H9 (cell line): ENCODE results near the gene PEX7. TPM values are rescaled to one million over a fixed set of nuclear protein-coding genes. Genes with fewer than 3 reads are reported as not detected.
A peak's percentile ranks its signal among the peaks of the same experiment; 100 is the strongest.

Source experiments
- DNase-seq: peaks from one replicate; pipeline ENCODE4 v3.0.0-alpha.2; 2017
- H2AFZ ChIP-seq: one replicate; pipeline ENCODE4 v1.6.1; 2013; ENCODE audit warnings: mild to moderate bottlenecking, low read length, control low read depth, moderate library complexity
- H2AK5ac ChIP-seq: 2 replicates; pipeline ENCODE4 v1.6.1; 2013; ENCODE audit warnings: low read length, control low read depth, mixed read lengths; ENCODE audit not compliant: insufficient read length
- H2BK120ac ChIP-seq: one replicate; pipeline ENCODE4 v1.6.1; 2013; ENCODE audit warnings: low read depth, mild to moderate bottlenecking, low read length, control low read depth, inconsistent platforms; ENCODE audit not compliant: poor library complexity, severe bottlenecking
- H2BK12ac ChIP-seq: 2 replicates; pipeline ENCODE4 v1.6.1; 2013; ENCODE audit warnings: low read length, control low read depth, mixed read lengths, low read depth; ENCODE audit not compliant: insufficient read length
- H2BK15ac ChIP-seq: 2 replicates; pipeline ENCODE4 v1.6.1; 2013; ENCODE audit warnings: low read depth, low read length, control low read depth
- H2BK20ac ChIP-seq: one replicate; pipeline ENCODE4 v1.6.1; 2013; ENCODE audit warnings: low read depth, mild to moderate bottlenecking, low read length, control low read depth, inconsistent platforms; ENCODE audit not compliant: poor library complexity, severe bottlenecking
- H2BK5ac ChIP-seq: 2 replicates; pipeline ENCODE4 v1.6.1; 2013; ENCODE audit warnings: low read length, control low read depth, mixed read lengths; ENCODE audit not compliant: insufficient read length
- H3K14ac ChIP-seq: 2 replicates; pipeline ENCODE4 v1.6.1; 2013; ENCODE audit warnings: low read length, control low read depth; ENCODE audit not compliant: insufficient read depth
- H3K18ac ChIP-seq: 2 replicates; pipeline ENCODE4 v1.6.1; 2013; ENCODE audit warnings: low read depth, mild to moderate bottlenecking, mixed read lengths, low read length, control low read depth; ENCODE audit not compliant: insufficient read length
- H3K23ac ChIP-seq: 2 replicates; pipeline ENCODE4 v1.6.1; 2013; ENCODE audit warnings: low read length, control low read depth, mixed read lengths, low read depth; ENCODE audit not compliant: insufficient read length
- H3K23me2 ChIP-seq: 2 replicates; pipeline ENCODE4 v1.6.1; 2013; ENCODE audit warnings: low read depth, mild to moderate bottlenecking, mixed read lengths, low read length, control low read depth; ENCODE audit not compliant: insufficient read length, poor library complexity, severe bottlenecking
- H3K27ac ChIP-seq: 2 replicates; pipeline ENCODE4 v1.5.1; 2013; ENCODE audit warnings: low read length, control low read depth, mixed read lengths, low read depth; ENCODE audit not compliant: insufficient read length
- H3K27me3 ChIP-seq: 2 replicates; pipeline ENCODE4 v1.6.1; 2013; ENCODE audit warnings: low read length, control low read depth, inconsistent platforms; ENCODE audit not compliant: insufficient read depth
- H3K4ac ChIP-seq: 2 replicates; pipeline ENCODE4 v1.6.1; 2013; ENCODE audit warnings: low read depth, mild to moderate bottlenecking, control low read depth, inconsistent platforms, low read length, moderate library complexity
- H3K4me1 ChIP-seq: 2 replicates; pipeline ENCODE4 v1.6.1; 2013; ENCODE audit warnings: low read length, control low read depth, inconsistent platforms; ENCODE audit not compliant: insufficient read depth
- H3K4me2 ChIP-seq: 2 replicates; pipeline ENCODE4 v1.6.1; 2013; ENCODE audit warnings: low read length, control low read depth, mixed read lengths; ENCODE audit not compliant: insufficient read length, insufficient read depth
- H3K56ac ChIP-seq: 2 replicates; pipeline ENCODE4 v1.6.1; 2013; ENCODE audit warnings: low read depth, mild to moderate bottlenecking, mixed read lengths, low read length, control low read depth; ENCODE audit not compliant: insufficient read length
- H3K79me1 ChIP-seq: 2 replicates; pipeline ENCODE4 v1.6.1; 2013; ENCODE audit warnings: low read depth, mild to moderate bottlenecking, moderate library complexity, low read length, control low read depth, inconsistent platforms; ENCODE audit not compliant: insufficient read depth, poor library complexity, severe bottlenecking
- H3K79me2 ChIP-seq: 2 replicates; pipeline ENCODE4 v1.6.1; 2013; ENCODE audit warnings: low read length, control low read depth, inconsistent platforms; ENCODE audit not compliant: insufficient read depth
- H3K9ac ChIP-seq: 2 replicates; pipeline ENCODE4 v1.6.1; 2013; ENCODE audit warnings: low read length, control low read depth, mixed read lengths; ENCODE audit not compliant: insufficient read length; ENCODE audit errors: extremely low read depth
- H3K9me3 ChIP-seq: one replicate; pipeline ENCODE4 v1.6.1; 2013; ENCODE audit warnings: low read depth, low read length, inconsistent platforms; ENCODE audit not compliant: control insufficient read depth
- H3T11ph ChIP-seq: one replicate; pipeline ENCODE4 v1.6.1; 2013; ENCODE audit warnings: mild to moderate bottlenecking, low read length, control low read depth, inconsistent platforms
- H4K20me1 ChIP-seq: one replicate; pipeline ENCODE4 v1.6.1; 2013; ENCODE audit not compliant: control insufficient read depth, insufficient read length, insufficient read depth
- H4K5ac ChIP-seq: 2 replicates; pipeline ENCODE4 v1.6.1; 2013; ENCODE audit warnings: low read depth, mild to moderate bottlenecking, mixed read lengths, low read length, control low read depth; ENCODE audit not compliant: insufficient read length
- H4K8ac ChIP-seq: replicated peaks from 2 replicates; pipeline ENCODE4 v1.6.1; 2013; ENCODE audit warnings: low read length, control low read depth, mixed read lengths, low read depth; ENCODE audit not compliant: insufficient read length
- H4K91ac ChIP-seq: 2 replicates; pipeline ENCODE4 v1.6.1; 2013; ENCODE audit warnings: low read depth, mild to moderate bottlenecking, moderate library complexity, mixed read lengths, low read length, control low read depth; ENCODE audit not compliant: insufficient read length
- H3K27ac Mint-ChIP-seq, 3 experiments: 2 replicates in 2 of 3; 3 replicates in 1 of 3; pipeline ENCODE4 v1.8.0; 2020 to 2021; ENCODE audit warnings: mixed read lengths in 3 of 3, mild to moderate bottlenecking in 1 of 3, moderate library complexity in 1 of 3
- H3K27me3 Mint-ChIP-seq: 2 replicates; pipeline ENCODE4 v1.8.0; 2021; ENCODE audit warnings: low read depth, mild to moderate bottlenecking, moderate library complexity, mixed read lengths
- H3K36me3 Mint-ChIP-seq, 3 experiments: 2 replicates in 2 of 3; 3 replicates in 1 of 3; pipeline ENCODE4 v1.8.0; 2020 to 2021; ENCODE audit warnings: low read depth in 3 of 3, mixed read lengths in 3 of 3; ENCODE audit not compliant: insufficient read depth in 1 of 3
- H3K4me1 Mint-ChIP-seq, 2 experiments: 2 replicates each; pipeline ENCODE4 v1.8.0; 2020; ENCODE audit warnings: mixed read lengths in 2 of 2
- H3K4me3 Mint-ChIP-seq, 2 experiments: 2 replicates in 1 of 2; 3 replicates in 1 of 2; pipeline ENCODE4 v1.8.0; 2020 to 2021; ENCODE audit warnings: mild to moderate bottlenecking in 2 of 2, mixed read lengths in 2 of 2, moderate library complexity in 1 of 2
- H3K9me3 Mint-ChIP-seq, 2 experiments: 2 replicates in 1 of 2; 3 replicates in 1 of 2; pipeline ENCODE4 v1.8.0; 2020; ENCODE audit warnings: mild to moderate bottlenecking in 2 of 2, mixed read lengths in 2 of 2, moderate library complexity in 1 of 2
- CTCF ChIP-seq: fragments of 200-600 bp; sonication (generic); conservative IDR thresholded peaks from 3 replicates; pipeline ENCODE4 v1.8.0; 2021; ENCODE audit warnings: antibody characterized with exemption, mild to moderate bottlenecking
- WGBS: extraction: QIAGEN DNeasy Blood & Tissue Kit; methylation state at CpG from one replicate; pipeline ENCODE4 v1.1.7; 2013; ENCODE audit warnings: missing lambda C conversion rate, low lambda C conversion rate, mixed read lengths; ENCODE audit not compliant: insufficient read length; ENCODE audit errors: extremely low coverage; 5-methylcytosine and 5-hydroxymethylcytosine counted together
- long read RNA-seq: library from polyadenylated mRNA; unstranded; transcript quantifications from one replicate; pipeline ENCODE4 v2.0.0, GENCODE V29; 2020
- total RNA-seq: library from RNA; stranded (reverse); gene quantifications from 2 replicates; pipeline ENCODE4 v1.2.1, GENCODE V29; 2021

Gene PEX7, protein sequence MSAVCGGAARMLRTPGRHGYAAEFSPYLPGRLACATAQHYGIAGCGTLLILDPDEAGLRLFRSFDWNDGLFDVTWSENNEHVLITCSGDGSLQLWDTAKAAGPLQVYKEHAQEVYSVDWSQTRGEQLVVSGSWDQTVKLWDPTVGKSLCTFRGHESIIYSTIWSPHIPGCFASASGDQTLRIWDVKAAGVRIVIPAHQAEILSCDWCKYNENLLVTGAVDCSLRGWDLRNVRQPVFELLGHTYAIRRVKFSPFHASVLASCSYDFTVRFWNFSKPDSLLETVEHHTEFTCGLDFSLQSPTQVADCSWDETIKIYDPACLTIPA
- total RNA-seq, result 8.4 and 8.7 TPM in 2 replicates
- long read RNA-seq, transcript PEX7-201 (10 exons, 1,464 nt), result major isoform, 6 of 10 reads
- long read RNA-seq, partial matches to known transcripts, result 0 of 10 reads
- long read RNA-seq, other reads (novel, unspliced or antisense), result 3 of 10 reads

DNA sequence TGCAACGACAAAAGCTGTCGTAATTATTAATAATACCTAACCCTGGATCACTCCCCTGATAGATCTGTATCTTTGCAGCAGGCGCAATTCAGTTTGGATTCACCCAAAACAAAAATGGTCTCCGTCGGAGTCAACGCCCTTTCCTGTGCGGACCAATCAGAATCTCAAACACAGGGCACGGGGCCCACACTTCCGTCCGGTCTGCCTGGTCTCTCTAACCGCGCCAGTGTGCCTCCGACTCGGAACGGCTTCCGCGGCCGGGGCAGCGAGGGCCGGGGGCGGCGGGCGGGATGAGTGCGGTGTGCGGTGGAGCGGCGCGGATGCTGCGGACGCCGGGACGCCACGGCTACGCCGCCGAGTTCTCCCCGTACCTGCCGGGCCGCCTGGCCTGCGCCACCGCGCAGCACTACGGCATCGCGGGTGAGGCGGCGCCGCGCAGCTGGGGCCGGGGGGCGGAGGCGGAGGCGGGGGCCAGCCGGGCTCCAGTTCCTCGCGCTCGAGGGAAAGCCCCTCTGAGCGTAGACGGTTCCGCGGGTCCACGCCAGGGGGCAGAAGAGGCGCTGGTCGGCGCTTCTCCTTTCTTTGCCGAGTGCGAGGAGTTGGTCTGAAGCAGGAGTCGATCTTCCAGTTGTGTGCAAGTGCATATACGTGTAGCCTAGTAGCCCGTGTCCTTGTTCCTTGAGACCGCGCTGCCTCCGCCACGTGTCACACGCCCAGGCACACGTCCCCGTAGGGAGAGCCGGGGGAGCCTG, at the start of gene PEX7:
PEX7 (plus strand) TSS at position 217 of the 752 bp plus-strand sequence; CDS start at position 291, 74 bp downstream.
- Mint-ChIP-seq H3K4me1 (peaks cover 3 to 10% of the 10 kb centered on the region in 2 experiments; a peak in 3 of 4 replicates), H3K27me3 (peaks cover 10% of the 10 kb centered on the region), H3K9me3 (no peaks in the 10 kb centered on the region), H3K4me3 (peak within 1 kb of the TSS; percentile 81 to 88), H3K36me3 (peaks cover 20 to 39% (median 23%) of the 10 kb centered on the region in 3 experiments; a peak in 6 of 7 replicates), H3K27ac (peak within 1 kb of the TSS; percentile 67 to 93 (median 77); a peak in 6 of 7 replicates)
- H2BK15ac ChIP-seq, result no peak within 1 kb of the TSS
- H3K27ac ChIP-seq, result no peak within 1 kb of the TSS
- peak within 1 kb of the TSS; percentile 19 for H2BK12ac ChIP-seq
- H4K5ac ChIP-seq, result peak within 1 kb of the TSS; percentile 93
- peak within 1 kb of the TSS; percentile 62 for H3K9ac ChIP-seq
- DNase-seq, result peak; percentile 93
- H4K8ac ChIP-seq, result no peak within 1 kb of the TSS
- peaks cover 5% of the 10 kb centered on the region for H3K23me2 ChIP-seq
- H3K4ac ChIP-seq, result no peak within 1 kb of the TSS
- no peak within 1 kb of the TSS for H2AK5ac ChIP-seq
- peak within 1 kb of the TSS; percentile 92 for H3K14ac ChIP-seq
- no peak within 1 kb of the TSS for H3T11ph ChIP-seq
- no peaks in the 10 kb centered on the region for H3K79me2 ChIP-seq
- no peaks in the 10 kb centered on the region for H3K27me3 ChIP-seq
- H3K9me3 ChIP-seq, result no peaks in the 10 kb centered on the region
- peak within 1 kb of the TSS; percentile 93 for H2AFZ ChIP-seq
- no peaks in the 10 kb centered on the region; the same call in 1 of the 2 replicates for H3K4me1 ChIP-seq
- WGBS, result no CpG with 5 or more reads among the region's 78 CpGs
- H2BK20ac ChIP-seq, result no peak within 1 kb of the TSS
- H3K18ac ChIP-seq, result peak within 1 kb of the TSS; percentile 36
- H2BK120ac ChIP-seq, result no peak within 1 kb of the TSS
- no peak within 1 kb of the TSS for H3K56ac ChIP-seq
- TF ChIP-seq CTCF, result peak; percentile 83
- peak within 1 kb of the TSS; percentile 88 for H3K4me2 ChIP-seq
- no peaks in the 10 kb centered on the region for H4K20me1 ChIP-seq
- no peak within 1 kb of the TSS for H2BK5ac ChIP-seq
- no peaks in the 10 kb centered on the region for H3K79me1 ChIP-seq
- H4K91ac ChIP-seq, result no peak within 1 kb of the TSS
- H3K23ac ChIP-seq, result no peak within 1 kb of the TSS
